Fibroblast of upper back skin (primary cell): ENCODE results near the gene MRGPRD.

Experiments
- DNase-seq: peaks from one replicate; pipeline ENCODE4 v3.0.0-alpha.2; 2013

Gene MRGPRD

DNA sequence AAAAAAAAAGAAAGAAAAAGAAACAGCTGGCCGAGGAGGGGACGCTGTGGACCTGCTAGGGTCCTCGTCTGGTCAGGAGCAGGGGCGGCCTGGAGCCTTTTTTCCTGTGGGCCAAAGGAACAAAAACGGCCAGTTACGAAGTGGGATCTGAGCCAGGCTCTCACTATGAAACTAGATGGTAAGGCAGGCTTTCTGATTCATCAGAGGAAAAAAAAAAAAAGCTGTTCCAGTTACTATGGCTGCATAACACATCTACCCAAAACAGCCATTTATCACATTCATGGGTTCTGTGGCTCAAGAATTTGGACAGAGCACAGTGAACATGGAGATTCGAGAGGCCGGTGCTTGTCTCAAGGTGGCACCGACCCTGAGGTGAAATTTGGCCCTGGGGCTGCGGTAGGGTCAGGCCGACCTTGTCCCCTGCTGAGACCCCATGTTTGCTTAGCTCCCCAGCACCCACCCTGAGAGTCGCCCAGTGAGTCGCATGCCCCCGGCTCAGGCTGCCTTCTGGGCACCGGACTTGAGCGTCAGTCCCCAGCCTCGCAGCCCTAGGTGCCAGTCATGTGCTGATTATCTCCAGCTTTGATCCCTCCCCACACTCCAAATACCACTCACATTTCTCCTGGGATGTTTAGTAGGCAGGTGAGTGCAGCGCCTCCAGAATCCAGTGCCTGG, 34.2 kb downstream of the MRGPRD start:
- DNase-seq, result peak; percentile 80

DNA sequence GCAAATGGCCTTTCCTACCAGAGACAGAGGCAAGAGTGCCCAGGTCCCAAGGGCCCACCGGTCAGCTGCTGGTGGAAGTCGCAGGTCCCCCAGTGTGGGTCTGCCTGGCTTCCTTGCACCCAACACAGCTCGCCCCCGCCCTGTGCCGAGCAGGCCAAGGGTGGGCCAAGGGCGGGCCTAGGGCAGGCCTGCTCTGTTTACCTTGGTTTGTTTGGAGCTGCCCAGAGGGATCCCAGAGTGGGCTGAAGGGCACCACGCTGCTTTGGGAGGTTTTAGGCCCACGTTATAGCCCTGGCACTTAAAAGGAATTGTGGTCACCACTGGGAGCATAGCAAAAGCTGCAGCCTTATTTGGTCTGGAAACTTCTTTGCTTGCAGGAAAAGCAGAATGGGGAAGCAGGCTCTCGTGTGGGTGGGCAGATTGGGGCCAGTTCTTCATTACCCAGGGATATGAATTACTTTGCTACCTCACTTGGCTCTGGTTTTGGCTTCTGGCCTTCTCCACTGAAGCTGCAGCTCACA, 38.0 kb downstream of the MRGPRD start:
- peak; percentile 10 for DNase-seq

DNA sequence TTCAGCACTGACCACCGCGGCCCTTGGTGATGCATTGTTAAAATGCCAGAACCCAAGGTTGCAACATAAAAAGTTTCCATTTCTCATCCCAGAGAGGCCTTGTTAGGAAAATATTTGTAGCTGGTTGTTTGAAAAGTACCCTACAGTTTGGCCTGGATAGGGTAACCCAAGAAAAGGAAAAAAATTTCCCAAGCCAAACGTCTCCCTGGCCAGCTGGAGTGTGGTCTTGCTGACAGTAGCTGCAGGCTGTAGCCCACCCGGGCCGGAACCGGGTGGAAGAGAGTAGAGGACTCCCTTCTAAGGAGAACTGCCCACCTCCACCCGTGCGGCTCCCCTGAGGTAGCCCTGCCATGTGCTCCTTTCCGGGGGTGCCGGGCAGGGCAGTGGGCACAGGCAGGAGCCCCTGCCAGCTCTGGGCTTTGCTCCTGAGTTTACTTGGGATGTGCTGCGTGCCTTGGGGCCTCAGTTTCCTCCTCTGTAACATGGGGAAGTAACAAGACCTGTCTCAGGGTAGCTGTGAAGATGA, 38.6 kb downstream of the MRGPRD start:
- no peak for DNase-seq

DNA sequence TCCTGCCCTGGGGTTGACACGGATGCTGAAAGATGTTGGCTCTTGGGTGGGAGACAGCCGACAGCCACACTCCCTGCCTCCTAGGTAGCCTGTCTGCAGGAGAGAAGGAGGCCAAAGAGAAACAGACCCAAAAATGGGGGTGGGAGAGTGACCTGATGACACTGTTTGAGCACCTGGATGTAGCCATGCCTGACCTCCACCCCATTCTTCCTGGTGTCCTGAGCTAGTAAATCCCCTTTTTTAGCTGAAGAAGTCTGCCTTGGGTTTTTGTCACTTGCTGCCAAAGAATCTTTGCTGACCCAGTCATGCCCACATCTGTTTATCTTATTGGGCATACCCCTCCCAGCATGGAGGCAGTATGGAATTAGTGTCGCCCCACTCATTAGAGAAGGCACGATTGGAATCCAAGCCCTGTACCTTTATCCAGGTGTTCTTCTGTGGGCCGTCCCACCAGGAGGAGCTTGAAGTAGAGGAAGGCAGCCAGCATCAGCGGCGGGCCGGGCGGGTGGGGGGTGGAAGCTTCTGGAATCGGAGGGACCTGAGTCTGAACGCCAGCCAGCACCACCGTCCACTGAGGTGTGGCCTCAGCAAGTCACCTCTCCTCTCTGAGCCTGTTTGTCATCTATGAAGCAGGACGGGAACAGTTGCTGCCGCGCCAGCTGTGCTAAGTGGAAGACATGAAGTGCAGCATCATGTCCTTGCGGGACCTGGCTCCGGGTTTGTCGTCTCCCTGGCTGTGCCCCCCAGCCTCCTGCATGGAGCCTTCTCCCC, 39.3 kb downstream of the MRGPRD start:
- DNase-seq, result no peak

DNA sequence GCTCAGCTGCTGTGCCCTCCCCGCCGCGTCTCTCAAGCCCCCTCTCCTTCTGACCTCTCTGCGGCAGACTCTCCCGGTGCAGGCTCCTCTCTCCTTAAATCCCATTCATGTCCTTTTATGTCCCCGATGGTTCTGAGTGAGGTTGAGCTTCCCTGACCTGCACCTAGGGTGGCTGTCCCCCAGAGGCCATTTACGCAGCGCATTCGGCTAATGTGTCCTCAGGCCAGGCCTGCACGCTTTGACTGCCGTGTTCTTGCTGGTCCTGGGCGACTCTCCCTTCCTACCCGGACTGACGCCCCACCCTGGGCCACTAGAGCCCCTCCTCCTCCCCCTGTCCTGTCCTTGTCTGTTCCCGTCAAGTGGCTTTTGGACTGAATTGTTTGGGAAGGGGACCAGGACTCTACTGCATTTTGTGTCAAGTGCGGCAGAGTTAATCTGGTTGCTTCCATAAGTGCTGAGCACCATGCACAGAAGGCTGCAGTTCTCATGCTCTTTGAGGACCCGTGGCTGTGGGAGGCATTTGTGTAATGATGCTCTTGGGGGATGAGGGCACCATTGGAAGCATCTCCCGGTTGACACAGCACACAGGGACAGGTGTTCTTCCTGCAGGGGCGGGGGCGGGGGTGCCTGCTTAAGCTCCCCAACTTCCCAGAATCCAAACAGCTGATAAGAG, 40.0 kb downstream of the MRGPRD start:
- DNase-seq, result no peak

DNA sequence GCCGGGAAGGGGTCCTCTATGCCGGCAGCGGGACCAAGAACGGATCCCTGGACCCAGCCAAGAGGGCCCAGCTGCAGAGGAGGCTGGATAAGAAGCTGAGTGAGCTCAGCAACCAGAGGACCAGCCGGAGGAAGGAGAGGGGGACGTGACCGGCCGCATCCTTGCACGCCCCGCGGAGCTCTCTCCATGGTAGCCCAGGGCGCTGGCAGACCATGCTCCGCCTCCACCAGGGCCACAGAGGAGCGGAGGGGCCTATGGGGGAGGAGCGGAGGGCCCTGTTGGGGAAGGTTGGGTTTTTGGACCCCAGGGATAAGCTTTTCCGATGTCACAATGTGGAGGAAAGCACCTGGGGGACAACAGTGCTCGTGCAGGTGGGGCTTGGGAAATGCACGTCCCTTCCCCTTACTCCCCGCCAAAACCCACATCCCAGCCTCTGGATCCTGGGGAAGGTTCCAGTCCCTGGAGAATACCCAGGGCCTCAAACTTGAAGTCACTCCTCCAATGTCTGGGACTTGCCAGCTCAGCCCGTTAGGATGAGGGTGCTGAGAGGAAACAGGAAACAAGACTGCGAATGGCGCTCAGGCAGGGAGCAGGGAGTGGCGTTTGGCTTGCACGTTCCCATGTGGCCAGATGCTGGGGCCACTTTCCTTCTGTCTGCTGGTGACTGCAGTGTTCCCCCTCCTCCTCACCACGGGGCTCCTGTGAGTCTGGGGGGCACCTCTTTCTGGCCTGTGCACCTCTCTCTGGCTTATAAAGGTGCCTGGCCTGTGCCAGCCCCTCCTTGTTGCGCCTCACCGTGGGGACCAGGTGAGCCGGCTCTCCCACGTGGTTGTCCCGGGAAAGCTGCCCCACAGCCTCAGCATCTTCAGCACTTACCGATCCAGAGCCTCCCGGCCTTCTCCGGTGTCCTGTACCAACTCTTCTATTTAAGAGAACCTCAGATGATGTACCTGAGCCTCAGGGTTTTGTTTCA, 40.9 kb downstream of the MRGPRD start:
- no peak for DNase-seq

DNA sequence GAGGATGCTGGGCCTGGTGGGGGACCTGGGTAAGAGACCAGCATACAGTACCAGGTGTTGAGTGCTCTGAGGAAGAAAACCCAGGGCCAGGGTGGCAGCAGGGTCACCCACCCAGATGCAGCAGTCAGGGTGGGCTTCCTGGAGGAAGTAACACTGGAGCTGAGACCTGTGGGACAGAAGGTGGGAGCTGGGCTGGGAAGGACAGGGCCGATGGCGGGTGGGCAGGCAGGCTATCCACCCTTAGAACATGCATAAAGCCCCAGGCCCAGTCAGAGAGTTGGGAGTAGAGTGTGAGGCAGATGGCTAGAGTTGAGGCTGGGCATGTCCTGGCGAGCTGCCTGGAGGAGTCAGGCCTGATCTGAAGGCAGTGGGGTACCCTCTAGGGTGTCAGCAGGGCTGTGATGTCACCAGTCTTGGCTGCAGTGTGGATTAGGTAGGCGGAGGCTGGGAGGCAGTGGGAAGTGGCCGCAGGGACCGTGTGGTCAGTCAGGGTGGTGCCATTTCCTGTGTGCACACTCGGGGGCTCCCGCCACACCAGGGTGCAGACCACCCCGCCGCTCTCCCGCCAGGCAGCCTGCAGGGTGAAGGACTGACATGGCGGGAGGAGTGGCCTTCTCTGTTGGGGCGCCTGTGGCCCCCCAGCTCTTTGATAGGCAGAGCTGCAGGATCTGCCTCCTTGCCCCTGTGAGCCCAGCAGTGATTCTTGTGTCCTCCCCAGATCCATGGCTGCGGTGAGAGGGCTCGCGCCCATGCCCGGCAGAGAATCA, 41.8 kb downstream of the MRGPRD start:
- DNase-seq, result no peak

DNA sequence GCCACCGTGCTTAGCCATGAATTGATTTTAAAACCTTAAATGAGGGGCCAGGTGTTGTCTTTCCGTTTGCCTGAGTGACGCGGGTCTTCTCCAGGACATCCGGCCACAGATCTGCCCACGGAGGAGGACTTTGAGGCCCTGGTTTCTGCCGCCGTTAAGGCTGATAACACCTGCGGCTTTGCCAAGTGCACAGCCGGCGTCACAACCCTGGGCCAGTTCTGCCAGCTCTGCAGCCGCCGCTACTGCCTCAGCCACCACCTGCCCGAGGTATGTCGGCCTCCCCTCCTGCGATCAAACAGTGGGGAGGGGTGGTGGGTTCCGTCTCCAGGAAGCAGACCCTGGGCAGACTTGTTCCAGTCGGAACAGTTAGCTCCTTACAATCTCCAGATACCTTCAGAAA, 42.7 kb downstream of the MRGPRD start:
- DNase-seq, result no peak

DNA sequence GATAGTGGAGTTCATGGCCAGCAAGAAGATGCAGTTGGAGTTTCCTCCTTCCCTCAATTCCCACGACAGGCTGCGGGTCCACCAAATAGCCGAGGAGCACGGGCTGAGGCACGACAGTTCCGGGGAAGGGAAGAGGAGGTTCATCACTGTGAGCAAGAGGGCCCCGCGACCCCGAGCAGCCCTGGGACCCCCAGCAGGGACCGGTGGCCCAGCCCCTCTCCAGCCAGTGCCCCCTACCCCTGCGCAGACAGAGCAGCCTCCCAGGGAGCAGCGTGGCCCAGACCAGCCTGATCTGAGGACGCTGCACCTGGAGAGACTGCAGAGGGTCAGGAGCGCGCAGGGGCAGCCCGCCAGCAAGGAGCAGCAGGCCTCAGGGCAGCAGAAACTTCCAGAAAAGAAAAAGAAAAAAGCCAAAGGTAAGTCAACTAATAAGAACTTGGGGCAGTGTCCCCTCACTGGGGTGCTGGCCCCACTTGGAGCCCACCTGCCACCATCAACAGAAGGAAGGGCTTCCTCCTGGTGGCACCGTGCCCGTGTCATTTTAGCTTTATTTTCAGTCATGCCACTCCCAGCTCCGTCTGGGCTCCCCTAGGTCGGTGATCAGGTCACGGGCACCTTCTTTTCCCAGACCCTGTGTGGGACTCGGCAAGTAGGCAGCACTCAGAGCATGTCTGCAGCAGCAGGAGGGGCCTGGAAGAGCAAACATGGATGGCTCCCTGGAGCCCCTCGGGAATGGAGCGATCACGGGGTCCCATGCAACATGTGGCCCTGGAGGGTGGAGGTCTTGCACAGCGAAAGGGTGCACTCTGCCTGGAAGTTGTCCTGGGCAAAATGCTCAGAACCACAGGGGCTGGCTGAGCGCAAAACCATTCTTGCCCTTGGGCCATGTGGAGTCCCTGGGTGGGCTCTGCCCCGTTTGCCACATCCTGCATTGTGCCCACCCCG, 43.8 kb downstream of the MRGPRD start:
- DNase-seq, result no peak

DNA sequence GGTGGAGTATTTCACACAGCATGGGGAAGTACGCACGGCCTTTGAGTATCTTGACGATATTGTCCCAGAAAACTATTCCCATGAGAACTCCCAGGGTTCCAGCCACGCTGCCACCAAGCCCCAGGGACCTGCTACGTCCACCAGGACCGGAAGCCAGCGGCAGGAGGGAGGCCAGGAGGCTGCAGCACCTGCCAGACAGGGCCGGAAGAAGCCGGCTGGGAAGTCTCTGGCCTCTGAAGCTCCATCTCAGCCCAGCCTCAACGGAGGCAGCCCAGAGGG, 44.5 kb downstream of the MRGPRD start:
- DNase-seq, result no peak

DNA sequence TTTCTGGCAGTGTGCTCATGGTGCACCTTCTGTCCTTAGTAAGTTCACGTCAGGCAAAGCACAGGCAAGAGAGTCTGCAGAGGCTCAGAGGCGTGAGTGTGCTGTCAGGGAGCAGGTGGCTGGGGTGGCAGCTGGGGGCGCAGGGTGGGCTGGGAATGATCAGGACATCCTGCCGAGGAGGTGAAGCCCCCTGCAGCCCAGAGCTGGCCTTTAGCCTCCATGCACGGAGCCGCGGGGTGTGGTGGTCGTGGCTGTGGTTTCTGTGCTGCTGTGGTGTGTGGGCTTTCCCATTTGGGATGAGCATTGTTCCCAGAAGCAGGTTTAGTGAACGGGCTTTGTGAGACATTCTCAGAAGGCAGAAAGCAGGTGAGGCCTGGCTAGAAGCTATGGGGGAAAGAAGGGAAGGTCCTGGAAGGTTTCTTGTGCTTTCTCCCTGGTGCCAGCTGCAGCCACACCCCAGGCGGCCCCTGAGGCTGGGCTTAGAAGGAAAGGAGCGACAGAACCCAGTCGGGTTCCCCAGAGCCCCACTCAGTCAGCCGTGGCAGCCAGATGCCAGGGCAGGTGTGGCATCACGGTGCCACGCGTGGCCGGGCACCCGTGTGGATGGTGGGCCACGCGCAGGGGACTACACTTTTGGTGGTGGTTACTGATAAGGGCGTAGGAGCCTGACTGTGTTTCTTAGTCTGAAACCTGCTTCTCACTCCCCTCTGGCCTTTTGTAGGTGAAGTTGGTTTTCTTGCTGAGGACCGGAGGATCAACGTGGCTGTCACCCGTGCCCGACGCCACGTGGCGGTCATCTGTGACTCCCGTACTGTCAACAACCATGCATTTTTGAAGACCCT, 45.0 kb downstream of the MRGPRD start:
- no peak for DNase-seq

DNA sequence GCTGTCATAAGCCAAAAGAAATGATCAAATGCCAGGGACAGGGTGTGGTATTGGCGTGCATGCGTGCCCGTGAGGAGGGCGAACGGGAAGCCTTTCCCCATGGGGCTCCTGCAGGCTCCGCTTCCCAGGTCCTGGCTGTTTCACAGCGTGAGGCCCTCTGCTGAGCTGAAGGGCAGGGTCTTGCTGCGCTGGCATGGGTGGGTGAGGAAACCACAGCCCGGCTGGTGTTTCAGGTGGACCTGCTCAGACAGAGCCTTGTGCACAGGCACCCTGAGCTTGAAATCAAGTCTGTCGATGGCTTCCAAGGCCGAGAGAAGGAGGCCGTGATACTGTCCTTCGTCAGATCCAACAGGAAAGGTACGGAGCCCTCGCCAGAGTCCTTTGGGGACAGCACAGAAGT, 45.7 kb downstream of the MRGPRD start:
- no peak for DNase-seq

DNA sequence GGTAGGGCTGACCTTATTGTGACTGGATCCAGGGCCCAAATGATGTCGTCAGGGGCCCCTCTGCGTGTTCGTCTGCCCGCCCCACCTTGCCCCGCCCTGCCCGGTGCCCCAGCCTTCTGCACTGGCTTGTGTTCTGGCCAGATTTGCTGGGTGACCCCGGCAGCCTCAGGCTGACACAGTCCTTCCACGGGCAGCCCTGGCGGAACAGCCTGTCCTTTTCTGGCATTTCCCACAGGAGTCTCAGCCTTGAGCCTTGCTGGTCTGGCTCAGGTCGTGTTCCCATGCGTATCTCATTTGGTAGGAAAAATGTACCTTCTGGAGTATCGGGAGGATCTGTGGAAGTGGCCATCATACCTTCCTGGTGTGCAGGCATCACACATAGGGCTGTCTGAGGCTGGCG, 46.1 kb downstream of the MRGPRD start:
- no peak for DNase-seq

DNA sequence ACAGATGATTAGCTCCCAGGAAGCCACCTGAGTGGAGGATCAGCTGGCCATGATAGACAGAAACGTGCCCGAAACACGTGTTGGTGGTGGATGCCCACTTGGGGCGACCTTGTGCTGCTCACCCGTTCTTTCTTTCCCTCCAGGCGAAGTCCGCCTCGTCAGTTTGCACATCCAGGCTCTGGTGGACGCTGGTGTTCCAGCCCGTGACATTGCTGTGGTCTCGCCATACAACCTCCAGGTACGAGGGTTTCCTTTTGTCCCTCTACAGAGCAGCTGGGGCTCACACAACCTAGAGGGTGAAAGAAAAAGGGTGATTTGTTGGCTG, 46.5 kb downstream of the MRGPRD start:
- DNase-seq, result no peak

DNA sequence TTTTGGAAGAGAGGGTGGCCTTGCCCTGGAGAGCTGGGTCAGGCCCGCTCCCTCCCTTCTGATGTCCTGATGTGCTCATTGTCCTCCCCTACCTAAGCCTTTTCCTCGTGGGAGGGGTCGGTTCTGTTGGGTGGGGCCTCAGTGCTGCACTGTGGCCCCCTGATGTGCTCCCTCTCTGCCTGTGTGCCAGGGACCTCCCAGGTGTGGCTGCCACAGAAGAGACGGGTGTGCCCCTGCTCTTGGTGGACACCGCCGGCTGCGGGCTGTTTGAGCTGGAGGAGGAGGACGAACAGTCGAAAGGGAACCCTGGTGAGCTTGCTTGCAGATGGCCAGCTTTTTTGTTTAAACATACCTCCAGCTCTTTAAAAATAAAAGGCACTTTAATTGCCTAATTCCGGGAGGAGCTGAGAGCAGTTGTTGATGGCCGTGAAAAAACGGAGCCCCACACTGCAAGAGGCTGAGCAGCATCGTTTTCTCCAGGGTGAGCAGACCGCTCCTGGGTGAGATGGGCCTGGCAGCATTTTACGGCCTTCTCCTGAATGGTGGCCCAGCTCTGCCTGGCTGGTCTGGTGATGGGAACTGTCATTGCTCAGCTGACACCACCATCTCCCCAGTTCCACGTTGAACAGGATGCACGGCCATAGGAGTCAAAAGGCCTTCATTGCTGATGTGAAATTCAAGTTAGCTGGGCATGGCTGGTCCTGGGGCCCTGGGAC, 47.0 kb downstream of the MRGPRD start:
- DNase-seq, result no peak

DNA sequence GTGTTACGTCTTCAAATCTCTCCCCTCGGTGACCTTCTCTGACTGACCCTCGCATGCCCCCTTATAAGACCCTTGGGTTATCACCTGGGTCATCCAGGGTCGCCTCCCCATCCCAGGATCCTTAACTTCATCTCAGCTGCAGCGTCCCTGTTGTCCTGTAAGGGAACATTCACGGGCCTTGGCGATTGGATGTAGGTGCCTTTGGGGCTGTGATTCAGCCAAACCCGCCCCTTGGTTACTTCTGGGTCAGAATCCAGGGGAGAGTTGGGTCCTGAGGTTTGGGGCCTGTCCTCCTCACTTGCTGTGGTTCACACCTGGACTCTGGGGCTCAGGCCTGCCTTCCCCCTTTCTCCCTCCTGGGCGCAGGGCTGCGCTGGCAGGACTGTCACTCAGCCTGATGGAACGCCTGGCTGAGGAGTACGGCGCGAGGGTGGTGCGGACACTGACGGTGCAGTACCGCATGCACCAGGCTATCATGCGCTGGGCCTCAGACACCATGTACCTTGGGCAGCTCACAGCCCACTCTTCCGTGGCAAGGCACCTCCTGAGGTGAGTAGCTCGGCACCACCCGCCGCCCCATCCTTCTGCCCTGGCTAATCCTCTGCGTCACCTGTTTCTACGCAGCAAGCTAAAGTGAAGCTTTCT, 47.7 kb downstream of the MRGPRD start:
- no peak for DNase-seq

DNA sequence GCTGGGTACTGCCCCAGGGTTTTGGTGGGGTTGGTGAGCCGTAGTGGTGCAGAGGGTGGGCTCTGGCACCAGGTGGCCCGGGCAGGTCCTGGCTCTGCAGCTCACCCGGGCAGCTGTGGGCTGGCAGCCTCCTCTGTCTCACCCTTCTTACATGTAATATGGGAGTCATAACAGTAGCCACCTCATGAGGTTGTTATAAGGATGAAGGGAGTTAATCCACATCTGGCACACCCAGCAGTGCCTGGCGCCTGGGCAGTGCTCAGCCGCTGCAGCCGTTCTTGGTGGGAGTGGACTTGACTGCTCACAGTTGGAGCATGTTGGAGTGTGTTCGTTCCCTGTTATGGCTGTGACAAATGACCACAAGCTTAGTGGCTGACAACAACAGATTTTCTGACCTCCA, 48.4 kb downstream of the MRGPRD start:
- DNase-seq, result no peak

DNA sequence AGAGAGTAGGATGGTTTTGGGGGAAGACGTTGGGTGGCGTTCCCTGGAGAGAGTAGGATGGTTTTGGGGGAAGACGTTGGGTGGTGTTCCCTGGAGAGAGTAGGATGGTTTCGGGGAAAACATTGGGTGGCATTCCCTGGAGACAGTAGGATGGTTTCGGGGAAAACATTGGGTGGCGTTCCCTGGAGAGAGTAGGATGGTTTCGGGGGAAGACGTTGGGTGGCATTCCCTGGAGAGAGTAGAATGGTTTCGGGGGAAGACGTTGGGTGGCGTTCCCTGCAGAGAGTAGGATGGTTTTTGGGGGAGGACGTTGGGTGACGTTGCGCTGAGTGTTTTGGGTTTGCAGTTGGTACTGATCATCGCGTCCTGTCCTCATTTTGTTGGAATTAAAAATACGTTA, 48.9 kb downstream of the MRGPRD start:
- DNase-seq, result no peak
